Cardiac fibroblast (primary cell): Measurements from ENCODE around the gene MICAL3.

Experiments used
- DNase-seq, 2 donors: peaks; one replicate each; pipeline versions ENCODE4 v3.0.0 to v3.0.0-alpha.2; 2010; ENCODE audit warnings: low read depth in 2 of 2
- H3K4me3 ChIP-seq, 2 donors: replicated peaks in 1 of 2; 1 replicate in 1 of 2; 2 replicates in 1 of 2; pipeline ENCODE4 v1.5.1; 2011; ENCODE audit warnings: low read depth in 2 of 2, low read length in 2 of 2, mild to moderate bottlenecking in 2 of 2, moderate library complexity in 1 of 2
- CTCF ChIP-seq: IDR thresholded peaks from one replicate; pipeline ENCODE4 v1.5.1; 2011; ENCODE audit warnings: low read depth, mild to moderate bottlenecking, low read length, inconsistent platforms

Gene MICAL3

GRCh38 chr22:17969701-17970113 lies 54.7 kb downstream of the MICAL3 start:
- TF ChIP-seq CTCF, result no peak
- no peak overlapping the region for H3K4me3 ChIP-seq
- DNase-seq, result peak; percentile 96

GRCh38 chr22:17968126-17968525 lies 56.2 kb downstream of the MICAL3 start:
- no peak for DNase-seq
- no peak overlapping the region for H3K4me3 ChIP-seq
- TF ChIP-seq CTCF, result no peak

GRCh38 chr22:17966403-17966717 lies 58.0 kb downstream of the MICAL3 start:
- no peak overlapping the region for H3K4me3 ChIP-seq
- no peak for DNase-seq
- no peak for TF ChIP-seq CTCF

GRCh38 chr22:17965538-17966402 lies 58.6 kb downstream of the MICAL3 start:
- no peak for TF ChIP-seq CTCF
- no peak for DNase-seq
- no peak overlapping the region for H3K4me3 ChIP-seq

GRCh38 chr22:17964643-17965042 lies 59.7 kb downstream of the MICAL3 start:
- no peak for DNase-seq
- TF ChIP-seq CTCF, result no peak
- H3K4me3 ChIP-seq, result no peak overlapping the region

- H3K4me3 ChIP-seq, result no peak overlapping the region
- DNase-seq, result no peak
- TF ChIP-seq CTCF, result no peak
Observed at GRCh38 chr22:17964156-17964555, 60.2 kb downstream of the MICAL3 start.

- no peak for DNase-seq
Observed at GRCh38 chr22:17963015-17963414, 61.3 kb downstream of the MICAL3 start.

More at GRCh38 chr22:17963015-17963414, 61.3 kb downstream of the MICAL3 start:
- no peak overlapping the region for H3K4me3 ChIP-seq
- TF ChIP-seq CTCF, result no peak
